Tibial nerve (tissue), 4 donors: ENCODE results near the gene ADGRG1.

ENCODE experiments used
- CTCF ChIP-seq, 5 experiments: fragments of 200-600 bp in 3 of 5; fragments of 450-650 bp in 2 of 5; sonication (generic) in 3 of 5; IDR thresholded peaks; one replicate each; pipeline ENCODE4 v1.5.1; 2016 to 2019; ENCODE audit warnings: antibody characterized with exemption in 5 of 5, mild to moderate bottlenecking in 3 of 5, moderate library complexity in 2 of 5
- EP300 ChIP-seq, 2 donors: sonication (generic); formaldehyde crosslinking; IDR thresholded peaks; one replicate each; pipeline ENCODE4 v1.6.1; 2017; ENCODE audit warnings: antibody characterized with exemption in 2 of 2, mild to moderate bottlenecking in 1 of 2
- POLR2A ChIP-seq, 2 donors: fragments of 450-650 bp; IDR thresholded peaks; one replicate each; pipeline ENCODE4 v1.6.1; 2017; ENCODE audit warnings: antibody characterized with exemption in 2 of 2, mild to moderate bottlenecking in 2 of 2, moderate library complexity in 2 of 2

- TF ChIP-seq POLR2A (IDR thresholded peaks at IDR 0.05) (no peak), CTCF (IDR thresholded peaks at IDR 0.05) (no peak), EP300 (IDR thresholded peaks at IDR 0.05) (no peak)
These were observed 55.5 kb downstream of the ADGRG1 start for GRCh38 chr16:57683636-57684545.
